ENCODE data around the gene UNC13A.

UNC13A gene

DNA sequence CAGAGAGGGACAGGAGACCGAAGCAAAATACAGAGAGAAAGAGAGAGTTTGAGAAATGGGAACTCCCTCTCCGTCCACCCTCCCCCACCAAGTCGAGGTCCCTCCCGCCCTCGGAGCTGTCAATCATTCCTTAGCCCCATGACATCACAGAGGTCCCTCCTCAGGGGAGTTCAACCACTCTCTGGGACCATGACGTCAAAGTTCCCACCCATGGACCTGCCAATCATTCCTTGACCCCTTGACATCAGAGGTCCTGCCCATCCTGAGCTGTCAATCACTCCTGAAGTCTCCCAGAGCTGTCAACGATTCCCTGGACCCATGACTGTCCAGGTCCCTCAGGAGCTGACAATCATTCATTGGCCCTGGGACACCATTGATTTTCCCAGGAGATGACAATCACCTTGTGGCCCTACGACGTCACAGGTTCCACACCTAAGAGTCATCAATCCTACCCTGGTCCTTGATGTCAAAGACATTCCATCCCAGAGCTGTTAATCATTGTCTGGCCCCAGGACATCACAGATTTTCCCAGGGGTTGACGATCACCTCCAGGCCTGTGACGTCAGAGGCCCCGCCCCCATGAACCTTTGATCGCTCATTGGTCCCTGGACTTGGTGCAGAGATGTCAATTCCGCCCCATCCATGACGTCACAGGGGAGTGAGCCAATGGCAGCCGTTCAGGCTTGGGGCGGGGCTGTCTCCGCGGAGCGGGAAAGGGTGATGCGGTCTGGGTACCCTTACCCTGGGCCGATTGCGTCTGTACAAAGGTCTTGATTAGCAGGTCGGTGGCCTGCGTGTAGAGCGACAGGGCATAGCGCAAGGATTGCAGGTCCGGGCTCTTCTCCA, 71.0 kb downstream of the UNC13A start:
- ATAC-seq (ENCODE audit: insufficient read depth, low read depth), result no peak
- peak; percentile 12 for DNase-seq

GRCh38 chr19:17616686-17616960, 71.5 kb downstream of the UNC13A start:
- no peaks in the 10 kb centered on the region for H3K79me2 ChIP-seq (ENCODE audit: insufficient read depth, low read length)
- H3K36me3 ChIP-seq (ENCODE audit: insufficient read depth, low read length), result no peaks in the 10 kb centered on the region
- no peaks in the 10 kb centered on the region for H3K27me3 ChIP-seq (ENCODE audit: insufficient read depth, low read length, poor library complexity)
- no peak overlapping the region for H2AFZ ChIP-seq (ENCODE audit: low read depth, low read length)
- TF ChIP-seq EZH2 (IDR thresholded peaks at IDR 0.05; ENCODE audit: borderline replicate concordance, low read depth, low read length, severe bottlenecking), result no peak
- TF ChIP-seq, protein P1, sequence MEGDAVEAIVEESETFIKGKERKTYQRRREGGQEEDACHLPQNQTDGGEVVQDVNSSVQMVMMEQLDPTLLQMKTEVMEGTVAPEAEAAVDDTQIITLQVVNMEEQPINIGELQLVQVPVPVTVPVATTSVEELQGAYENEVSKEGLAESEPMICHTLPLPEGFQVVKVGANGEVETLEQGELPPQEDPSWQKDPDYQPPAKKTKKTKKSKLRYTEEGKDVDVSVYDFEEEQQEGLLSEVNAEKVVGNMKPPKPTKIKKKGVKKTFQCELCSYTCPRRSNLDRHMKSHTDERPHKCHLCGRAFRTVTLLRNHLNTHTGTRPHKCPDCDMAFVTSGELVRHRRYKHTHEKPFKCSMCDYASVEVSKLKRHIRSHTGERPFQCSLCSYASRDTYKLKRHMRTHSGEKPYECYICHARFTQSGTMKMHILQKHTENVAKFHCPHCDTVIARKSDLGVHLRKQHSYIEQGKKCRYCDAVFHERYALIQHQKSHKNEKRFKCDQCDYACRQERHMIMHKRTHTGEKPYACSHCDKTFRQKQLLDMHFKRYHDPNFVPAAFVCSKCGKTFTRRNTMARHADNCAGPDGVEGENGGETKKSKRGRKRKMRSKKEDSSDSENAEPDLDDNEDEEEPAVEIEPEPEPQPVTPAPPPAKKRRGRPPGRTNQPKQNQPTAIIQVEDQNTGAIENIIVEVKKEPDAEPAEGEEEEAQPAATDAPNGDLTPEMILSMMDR (IDR thresholded peaks at IDR 0.05; ENCODE audit: borderline replicate concordance, extremely low read depth, low read length, poor library complexity, severe bottlenecking), result no peak
- DNase-seq (no peak), ATAC-seq (ENCODE audit: insufficient read depth, low read depth) (no peak)
- H3K9me3 ChIP-seq (ENCODE audit: insufficient read depth, low read length, severe bottlenecking), result peaks cover 1% of the 10 kb centered on the region
- H3K27ac ChIP-seq (ENCODE audit: low read length), result no peak overlapping the region
- H4K20me1 ChIP-seq (ENCODE audit: insufficient read depth, low read length), result no peaks in the 10 kb centered on the region
- no peak overlapping the region for H3K9ac ChIP-seq (ENCODE audit: low read depth, low read length)
- H3K4me1 ChIP-seq (ENCODE audit: insufficient read depth, low read length), result no peaks in the 10 kb centered on the region
- H3K4me3 ChIP-seq (ENCODE audit: low read depth in 1 of 2, low read length in 2 of 2), result no peak overlapping the region
- H3K4me2 ChIP-seq (ENCODE audit: insufficient read depth, low read length), result no peak overlapping the region

More for the DNA sequence above, 71.0 kb downstream of the UNC13A start:
- no peak overlapping the region for H3K4me3 ChIP-seq (ENCODE audit: low read depth in 1 of 2, low read length in 2 of 2)
- H3K27me3 ChIP-seq (ENCODE audit: insufficient read depth, low read length, poor library complexity), result no peaks in the 10 kb centered on the region
- no peaks in the 10 kb centered on the region for H4K20me1 ChIP-seq (ENCODE audit: insufficient read depth, low read length)
- H3K79me2 ChIP-seq (ENCODE audit: insufficient read depth, low read length), result no peaks in the 10 kb centered on the region
- no peak overlapping the region for H3K27ac ChIP-seq (ENCODE audit: low read length)
- H3K4me2 ChIP-seq (ENCODE audit: insufficient read depth, low read length), result no peak overlapping the region
- peaks cover 4% of the 10 kb centered on the region for H3K9me3 ChIP-seq (ENCODE audit: insufficient read depth, low read length, severe bottlenecking)
- no peaks in the 10 kb centered on the region for H3K4me1 ChIP-seq (ENCODE audit: insufficient read depth, low read length)
- H3K9ac ChIP-seq (ENCODE audit: low read depth, low read length), result no peak overlapping the region
- H2AFZ ChIP-seq (ENCODE audit: low read depth, low read length), result no peak overlapping the region
- no peaks in the 10 kb centered on the region for H3K36me3 ChIP-seq (ENCODE audit: insufficient read depth, low read length)
- TF ChIP-seq, protein P1 (IDR thresholded peaks at IDR 0.05; ENCODE audit: borderline replicate concordance, extremely low read depth, low read length, poor library complexity, severe bottlenecking), result no peak
- TF ChIP-seq EZH2 (IDR thresholded peaks at IDR 0.05; ENCODE audit: borderline replicate concordance, low read depth, low read length, severe bottlenecking), result no peak

DNA sequence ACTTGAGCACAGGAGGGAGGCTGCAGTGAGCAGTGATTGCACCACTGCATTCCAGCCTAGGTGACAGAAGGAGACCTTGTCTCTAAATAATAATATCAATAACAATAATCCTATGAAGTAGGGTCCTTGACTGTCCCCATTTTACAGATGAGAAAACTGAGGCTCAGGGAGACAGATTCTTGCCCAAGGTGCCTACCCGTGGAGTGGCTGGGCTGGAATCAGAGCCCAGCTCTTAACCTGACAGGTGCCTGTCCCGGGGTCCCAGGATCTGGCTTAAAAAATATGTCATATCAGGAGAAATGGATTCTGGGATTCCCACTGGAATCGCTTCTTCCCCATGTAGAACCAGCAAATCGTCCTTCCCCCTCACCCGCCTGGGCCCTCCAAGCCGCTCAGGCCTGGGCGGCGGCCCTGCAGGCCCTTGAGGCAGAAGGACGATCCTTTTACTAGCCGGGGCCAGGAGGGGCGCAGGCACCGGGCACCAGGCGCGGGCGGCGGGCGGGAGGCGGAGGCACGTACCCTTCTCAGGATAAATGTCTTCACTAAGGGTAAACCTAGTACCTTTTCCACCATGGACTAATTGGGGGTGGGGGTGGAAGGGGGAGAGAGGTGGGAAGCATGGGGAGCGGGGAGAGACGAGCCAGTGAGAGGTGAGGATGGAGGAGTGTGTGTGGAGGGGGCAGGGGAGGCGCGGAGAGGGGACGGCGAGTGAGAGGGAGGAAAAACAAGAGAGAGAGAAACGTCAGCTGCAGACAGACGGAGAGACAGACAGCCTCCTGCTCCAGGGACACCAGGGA, 72.1 kb downstream of the UNC13A start:
- no peak for DNase-seq
- Histone ChIP-seq H3K4me1 (ENCODE audit: insufficient read depth, low read length) (no peaks in the 10 kb centered on the region), H3K4me3 (ENCODE audit: low read depth in 1 of 2, low read length in 2 of 2) (no peak overlapping the region), H3K27ac (ENCODE audit: low read length) (no peak overlapping the region), H3K9ac (ENCODE audit: low read depth, low read length) (no peak overlapping the region), H3K79me2 (ENCODE audit: insufficient read depth, low read length) (no peaks in the 10 kb centered on the region), H3K9me3 (ENCODE audit: insufficient read depth, low read length, severe bottlenecking) (no peaks in the 10 kb centered on the region), H4K20me1 (ENCODE audit: insufficient read depth, low read length) (no peaks in the 10 kb centered on the region), H3K27me3 (ENCODE audit: insufficient read depth, low read length, poor library complexity) (no peaks in the 10 kb centered on the region), H2AFZ (ENCODE audit: low read depth, low read length) (no peak overlapping the region), H3K36me3 (ENCODE audit: insufficient read depth, low read length) (no peaks in the 10 kb centered on the region), H3K4me2 (ENCODE audit: insufficient read depth, low read length) (no peak overlapping the region)
- ATAC-seq (ENCODE audit: insufficient read depth, low read depth), result no peak
- TF ChIP-seq, protein P1 (IDR thresholded peaks at IDR 0.05; ENCODE audit: borderline replicate concordance, extremely low read depth, low read length, poor library complexity, severe bottlenecking), result no peak
- TF ChIP-seq EZH2 (IDR thresholded peaks at IDR 0.05; ENCODE audit: borderline replicate concordance, low read depth, low read length, severe bottlenecking), result no peak
